Measurements from ENCODE around the gene GADD45GIP1. TPM values are rescaled to one million over a fixed set of nuclear protein-coding genes. Genes with fewer than 3 reads are reported as not detected.
"Not testable (repeated sequence)": the region's sequence is repeated elsewhere in the genome, so short reads cannot be mapped to it uniquely, and the experiment has no call there.

Gene GADD45GIP1
- total RNA-seq, 5 donors from 2014 or later (not counting 1 experiment from before 2014, with no cell fraction given): 6.2 to 22.6 (median 20.1) TPM

GRCh38 chr19:12924621-12925310 is 32.3 kb downstream of the GADD45GIP1 start:
- Mint-ChIP-seq H3K4me1 (peaks cover 1 to 6% (median 6%) of the 10 kb centered on the region in 3 donors), H3K4me3 (no peak overlapping the region), H3K36me3 (peaks cover 52% of the 10 kb centered on the region), H3K9me3 (no peaks in the 10 kb centered on the region), H3K27ac (no peak overlapping the region), H3K27me3 (no peaks in the 10 kb centered on the region)
- Histone ChIP-seq H3K36me3 (ENCODE audit: control insufficient read depth in 2 of 2, extremely low read depth in 1 of 2, insufficient read depth in 1 of 2, low read length in 1 of 2) (peaks cover 11 to 65% of the 10 kb centered on the region in 2 donors), H3K27me3 (replicated peaks in 1 of 2; ENCODE audit: control insufficient read depth in 2 of 2, extremely low read depth in 1 of 2, insufficient read depth in 2 of 2, low read length in 1 of 2) (no peaks in the 10 kb centered on the region), H3K4me3 (ENCODE audit: control insufficient read depth in 1 of 2, extremely low read depth in 1 of 2, low read length in 1 of 2) (no peak overlapping the region), H3K27ac (ENCODE audit: low read length) (no peak overlapping the region), H3K4me1 (ENCODE audit: control insufficient read depth in 1 of 2, extremely low read depth in 1 of 2, insufficient read depth in 2 of 2, low read length in 2 of 2) (no peaks in the 10 kb centered on the region), H3K9me3 (no peaks in the 10 kb centered on the region)
- ChIA-PET POLR2A (no interaction called here), CTCF (no interaction called here)
- WGBS (ENCODE audit: insufficient coverage): 98% methylated on average over 16 of the region's 29 CpGs
- ATAC-seq (replicated peaks in 1 of 4) (no peak), DNase-seq (no peak)

GRCh38 chr19:12922959-12923358 is 34.1 kb downstream of the GADD45GIP1 start:
- DNase-seq (no peak), ATAC-seq (replicated peaks in 1 of 4) (no peak)
- POLR2A ChIA-PET: no interaction called here
- Mint-ChIP-seq H3K9me3 (no peaks in the 10 kb centered on the region), H3K36me3 (peaks cover 38% of the 10 kb centered on the region), H3K27me3 (no peaks in the 10 kb centered on the region), H3K27ac (no peak overlapping the region), H3K4me3 (no peak overlapping the region), H3K4me1 (peaks cover 7 to 17% (median 14%) of the 10 kb centered on the region in 3 donors)
- Histone ChIP-seq H3K27ac (ENCODE audit: low read length) (no peak overlapping the region), H3K36me3 (ENCODE audit: control insufficient read depth in 2 of 2, extremely low read depth in 1 of 2, insufficient read depth in 1 of 2, low read length in 1 of 2) (peaks cover 11 to 48% of the 10 kb centered on the region in 2 donors), H3K27me3 (replicated peaks in 1 of 2; ENCODE audit: control insufficient read depth in 2 of 2, extremely low read depth in 1 of 2, insufficient read depth in 2 of 2, low read length in 1 of 2) (peaks cover 0 to 3% of the 10 kb centered on the region in 2 experiments), H3K4me3 (ENCODE audit: control insufficient read depth in 1 of 2, extremely low read depth in 1 of 2, low read length in 1 of 2) (no peak overlapping the region), H3K9me3 (no peaks in the 10 kb centered on the region), H3K4me1 (ENCODE audit: control insufficient read depth in 1 of 2, extremely low read depth in 1 of 2, insufficient read depth in 2 of 2, low read length in 2 of 2) (peaks cover 0 to 16% of the 10 kb centered on the region in 2 experiments)
- CTCF ChIA-PET: no interaction called here
- 97% methylated on average over 3 of the region's 4 CpGs for WGBS (ENCODE audit: insufficient coverage)

GRCh38 chr19:12921047-12921446 is 36.0 kb downstream of the GADD45GIP1 start:
- POLR2A ChIA-PET: no interaction called here
- Mint-ChIP-seq H3K4me1 (peaks cover 12 to 22% (median 19%) of the 10 kb centered on the region in 3 donors), H3K9me3 (no peaks in the 10 kb centered on the region), H3K4me3 (no peak overlapping the region), H3K27me3 (no peaks in the 10 kb centered on the region), H3K36me3 (peaks cover 29% of the 10 kb centered on the region), H3K27ac (peak overlapping the region in 1 of 2 donors; percentile 31)
- WGBS (ENCODE audit: insufficient coverage): 100% methylated on average over 2 of the region's 3 CpGs
- no peak for DNase-seq
- H3K27ac ChIP-seq (ENCODE audit: low read length): no peak overlapping the region
- peaks cover 8 to 34% of the 10 kb centered on the region in 2 donors for H3K36me3 ChIP-seq (ENCODE audit: control insufficient read depth in 2 of 2, extremely low read depth in 1 of 2, insufficient read depth in 1 of 2, low read length in 1 of 2)
- no peaks in the 10 kb centered on the region for H3K9me3 ChIP-seq
- CTCF ChIA-PET: interaction anchor here (0.6 to 0.7 kb wide), 2 partner anchors 47 to 48 kb away, joined by 3 read pairs; no protein-coding TSS in a partner anchor
- H3K4me1 ChIP-seq (ENCODE audit: control insufficient read depth in 1 of 2, extremely low read depth in 1 of 2, insufficient read depth in 2 of 2, low read length in 2 of 2): peaks cover 0 to 16% of the 10 kb centered on the region in 2 experiments
- H3K4me3 ChIP-seq (ENCODE audit: control insufficient read depth in 1 of 2, extremely low read depth in 1 of 2, low read length in 1 of 2): no peak overlapping the region
- no peak for ATAC-seq (replicated peaks in 1 of 4)
- peaks cover 0 to 4% of the 10 kb centered on the region in 2 experiments for H3K27me3 ChIP-seq (replicated peaks in 1 of 2; ENCODE audit: control insufficient read depth in 2 of 2, extremely low read depth in 1 of 2, insufficient read depth in 2 of 2, low read length in 1 of 2)

- DNase-seq (no peak), ATAC-seq (replicated peaks in 1 of 4) (no peak)
- Histone ChIP-seq H3K4me1 (ENCODE audit: control insufficient read depth in 1 of 2, extremely low read depth in 1 of 2, insufficient read depth in 2 of 2, low read length in 2 of 2) (peaks cover 8 to 39% of the 10 kb centered on the region in 2 experiments), H3K27me3 (replicated peaks in 1 of 2; ENCODE audit: control insufficient read depth in 2 of 2, extremely low read depth in 1 of 2, insufficient read depth in 2 of 2, low read length in 1 of 2) (peaks cover 0 to 4% of the 10 kb centered on the region in 2 experiments), H3K36me3 (ENCODE audit: control insufficient read depth in 2 of 2, extremely low read depth in 1 of 2, insufficient read depth in 1 of 2, low read length in 1 of 2) (peaks cover 3 to 11% of the 10 kb centered on the region in 2 donors), H3K4me3 (ENCODE audit: control insufficient read depth in 1 of 2, extremely low read depth in 1 of 2, low read length in 1 of 2) (no peak overlapping the region), H3K9me3 (no peaks in the 10 kb centered on the region), H3K27ac (ENCODE audit: low read length) (no peak overlapping the region)
- ChIA-PET CTCF (no interaction called here), POLR2A (no interaction called here)
- Mint-ChIP-seq H3K4me1 (peaks cover 29 to 42% (median 34%) of the 10 kb centered on the region in 3 donors), H3K36me3 (peaks cover 11% of the 10 kb centered on the region), H3K4me3 (peak overlapping the region in 1 of 3 donors; percentile 76), H3K27me3 (no peaks in the 10 kb centered on the region), H3K9me3 (no peaks in the 10 kb centered on the region), H3K27ac (peak overlapping the region in 1 of 2 donors; percentile 71)
- 95% methylated on average over 13 of the region's 14 CpGs for WGBS (ENCODE audit: insufficient coverage)
Measured at GRCh38 chr19:12918253-12918652, 38.8 kb downstream of the GADD45GIP1 start.

DNA sequence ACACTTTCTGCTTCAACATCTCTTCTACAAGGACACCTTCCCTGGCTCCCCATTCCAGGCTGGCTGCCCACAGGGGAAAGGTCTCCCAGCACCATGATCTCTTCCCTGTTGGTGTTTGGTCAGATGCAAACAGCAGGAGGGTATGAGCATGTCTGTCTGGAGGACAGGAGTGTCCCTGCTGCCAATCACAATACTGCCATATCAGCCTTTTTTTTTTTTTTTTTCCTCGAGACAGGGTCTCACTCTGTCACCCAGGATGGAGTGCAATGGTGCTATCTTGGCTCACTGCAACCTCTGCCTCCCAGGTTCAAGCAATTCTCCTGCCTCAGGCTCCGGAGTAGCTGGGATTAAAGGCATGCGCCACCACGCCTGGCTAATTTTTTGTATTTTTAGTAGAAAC is 41.2 kb downstream of the GADD45GIP1 start:
- ChIA-PET POLR2A (interaction anchor here in 1 of 2 donors (0.7 kb wide), 1 partner anchor 86 kb away, joined by 6 read pairs; no protein-coding TSS in a partner anchor), CTCF (interaction anchor here in 1 of 2 donors (0.5 kb wide), 1 partner anchor 633 kb away, joined by 3 read pairs; no protein-coding TSS in a partner anchor)
- not testable (repeated sequence) for H3K36me3 ChIP-seq (ENCODE audit: control insufficient read depth in 2 of 2, extremely low read depth in 1 of 2, insufficient read depth in 1 of 2, low read length in 1 of 2); H3K4me3 ChIP-seq (ENCODE audit: control insufficient read depth in 1 of 2, extremely low read depth in 1 of 2, low read length in 1 of 2); ATAC-seq (replicated peaks in 1 of 4); H3K27me3 ChIP-seq (replicated peaks in 1 of 2; ENCODE audit: control insufficient read depth in 2 of 2, extremely low read depth in 1 of 2, insufficient read depth in 2 of 2, low read length in 1 of 2); H3K27me3 Mint-ChIP-seq; H3K9me3 ChIP-seq; H3K36me3 Mint-ChIP-seq; H3K9me3 Mint-ChIP-seq; H3K27ac ChIP-seq (ENCODE audit: low read length); DNase-seq
- Mint-ChIP-seq H3K27ac (peak overlapping the region; percentile 52 to 65), H3K4me3 (peak overlapping the region in 1 of 3 donors; percentile 15), H3K4me1 (peaks cover 32 to 46% (median 38%) of the 10 kb centered on the region in 3 donors)
- peaks cover 8 to 43% of the 10 kb centered on the region in 2 experiments for H3K4me1 ChIP-seq (ENCODE audit: control insufficient read depth in 1 of 2, extremely low read depth in 1 of 2, insufficient read depth in 2 of 2, low read length in 2 of 2)
- 85% methylated on average over 4 of the region's 4 CpGs for WGBS (ENCODE audit: insufficient coverage)

GRCh38 chr19:12913851-12914690 is 43.0 kb downstream of the GADD45GIP1 start:
- peak overlapping the region; percentile 72 for H3K27ac ChIP-seq (ENCODE audit: low read length)
- no peaks in the 10 kb centered on the region for H3K9me3 Mint-ChIP-seq
- WGBS (ENCODE audit: insufficient coverage): 25% methylated on average over 4 of the region's 12 CpGs
- peak overlapping the region; percentile 48 to 80 (median 49) for H3K4me3 Mint-ChIP-seq
- POLR2A ChIA-PET: interaction anchor here (0.6 to 0.8 kb wide), 3 partner anchors 43 to 1174 kb away, joined by 3 to 9 read pairs (median 4); no protein-coding TSS in a partner anchor
- peak; percentile 83 to 93 (median 93) for ATAC-seq (replicated peaks in 1 of 4)
- H3K36me3 Mint-ChIP-seq: no peaks in the 10 kb centered on the region
- no peak overlapping the region for H3K4me3 ChIP-seq (ENCODE audit: control insufficient read depth in 1 of 2, extremely low read depth in 1 of 2, low read length in 1 of 2)
- H3K27ac Mint-ChIP-seq: peak overlapping the region; percentile 97
- no peaks in the 10 kb centered on the region for H3K27me3 Mint-ChIP-seq
- peaks cover 0 to 4% of the 10 kb centered on the region in 2 experiments for H3K27me3 ChIP-seq (replicated peaks in 1 of 2; ENCODE audit: control insufficient read depth in 2 of 2, extremely low read depth in 1 of 2, insufficient read depth in 2 of 2, low read length in 1 of 2)
- DNase-seq: peak; percentile 43 to 76 (median 61)
- CTCF ChIA-PET: interaction anchor here (0.5 to 1.4 kb wide), 5 partner anchors 20 to 263 kb away, joined by 3 to 4 read pairs (median 3); no protein-coding TSS in a partner anchor
- H3K36me3 ChIP-seq (ENCODE audit: control insufficient read depth in 2 of 2, extremely low read depth in 1 of 2, insufficient read depth in 1 of 2, low read length in 1 of 2): no peaks in the 10 kb centered on the region
- H3K9me3 ChIP-seq: no peaks in the 10 kb centered on the region
- H3K4me1 Mint-ChIP-seq: peaks cover 27 to 37% (median 29%) of the 10 kb centered on the region in 3 donors
- H3K4me1 ChIP-seq (ENCODE audit: control insufficient read depth in 1 of 2, extremely low read depth in 1 of 2, insufficient read depth in 2 of 2, low read length in 2 of 2): peaks cover 8 to 38% of the 10 kb centered on the region in 2 experiments

Data from T-cell (primary cell).